Activated CD4-positive, alpha-beta T cell treated with anti-CD3 and anti-CD28 coated beads for 1 hour (primary cell): ENCODE measurements around the gene EZH1.
A peak's percentile ranks its signal among the peaks of the same experiment; 100 is the strongest.
"Not testable (repeated sequence)": the region's sequence is repeated elsewhere in the genome, so short reads cannot be mapped to it uniquely, and the experiment has no call there.

ENCODE experiments used
- DNase-seq: peaks from one replicate; pipeline ENCODE4 v3.0.0-alpha.2; 2020

EZH1 gene

DNA sequence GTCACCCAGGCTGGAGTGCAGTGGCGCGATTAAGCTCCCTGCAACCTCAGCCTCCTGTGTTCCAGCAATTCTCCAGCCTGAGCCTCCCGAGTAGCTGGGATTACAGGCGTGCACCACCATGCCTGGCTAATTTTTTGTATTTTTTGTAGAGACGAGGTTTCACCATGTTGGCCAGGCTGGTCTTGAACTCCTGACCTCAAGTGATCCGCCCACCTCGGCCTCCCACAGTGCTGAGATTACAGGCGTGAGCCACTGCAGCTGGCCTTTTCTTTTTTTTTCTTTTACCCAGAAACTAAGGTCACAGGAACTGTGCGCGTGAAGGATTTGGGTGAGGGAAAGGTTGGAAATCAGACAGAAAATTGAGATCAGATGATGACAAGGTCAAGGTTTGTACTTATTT lies 25.1 kb upstream of the EZH1 start:
- DNase-seq: not testable (repeated sequence)

DNA sequence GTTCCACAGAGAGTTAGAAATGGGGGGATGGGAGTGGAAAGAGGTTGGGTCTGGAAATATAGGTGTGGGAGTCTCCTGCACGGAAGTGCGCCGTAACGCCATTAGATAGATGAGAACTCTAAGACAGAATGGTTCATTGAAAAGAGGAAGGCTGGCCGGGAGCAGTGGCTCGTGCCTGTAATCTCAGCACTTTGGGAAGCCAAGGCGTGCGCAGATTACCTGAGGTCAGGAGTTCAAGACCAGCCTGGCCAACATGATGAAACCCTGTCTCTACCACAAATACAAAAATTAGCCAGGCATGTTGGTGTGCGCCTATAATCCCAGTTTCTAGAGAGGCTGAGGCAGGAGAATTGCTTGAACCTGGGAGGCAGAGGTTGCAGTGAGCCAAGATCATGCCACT lies 23.2 kb upstream of the EZH1 start:
- DNase-seq: not testable (repeated sequence)

DNA sequence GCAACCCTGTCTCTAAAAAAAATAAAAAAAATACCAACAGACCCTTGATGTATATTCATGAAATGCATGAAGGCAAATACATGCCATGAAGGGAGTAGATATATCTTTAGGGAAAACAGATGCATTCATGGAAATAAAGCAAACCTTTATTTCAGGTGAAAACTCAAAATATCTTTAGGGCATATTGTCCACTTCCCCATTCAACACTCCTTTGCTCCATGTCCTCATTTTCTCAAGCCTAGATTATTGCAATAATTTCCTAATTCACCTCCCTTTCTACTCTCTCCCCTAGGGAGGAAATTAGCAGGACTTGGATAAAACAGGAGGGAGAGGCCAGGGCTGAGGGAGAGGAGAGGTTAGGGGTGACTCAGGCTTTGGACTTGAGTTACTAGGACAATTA lies 22.7 kb upstream of the EZH1 start:
- DNase-seq: no peak

DNA sequence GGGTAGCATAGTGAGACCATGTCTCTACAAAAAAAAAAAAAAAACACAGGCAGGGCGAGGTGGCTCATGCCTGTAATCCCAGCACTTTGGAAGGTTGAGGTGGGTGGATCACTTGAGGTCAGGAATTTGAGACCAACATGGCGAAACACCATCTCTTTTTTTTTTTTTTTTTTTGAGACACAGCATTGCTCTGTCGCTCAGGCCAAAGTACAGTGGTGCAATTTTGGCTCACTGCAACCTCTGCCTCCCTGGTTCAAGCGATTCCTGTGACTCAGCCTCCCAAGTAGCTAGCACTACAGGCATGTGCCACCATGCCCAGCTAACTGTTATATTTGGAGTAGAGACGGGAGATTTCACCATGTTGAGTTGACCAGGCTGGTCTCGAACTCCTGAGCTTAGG lies 21.3 kb upstream of the EZH1 start:
- DNase-seq: no peak

DNA sequence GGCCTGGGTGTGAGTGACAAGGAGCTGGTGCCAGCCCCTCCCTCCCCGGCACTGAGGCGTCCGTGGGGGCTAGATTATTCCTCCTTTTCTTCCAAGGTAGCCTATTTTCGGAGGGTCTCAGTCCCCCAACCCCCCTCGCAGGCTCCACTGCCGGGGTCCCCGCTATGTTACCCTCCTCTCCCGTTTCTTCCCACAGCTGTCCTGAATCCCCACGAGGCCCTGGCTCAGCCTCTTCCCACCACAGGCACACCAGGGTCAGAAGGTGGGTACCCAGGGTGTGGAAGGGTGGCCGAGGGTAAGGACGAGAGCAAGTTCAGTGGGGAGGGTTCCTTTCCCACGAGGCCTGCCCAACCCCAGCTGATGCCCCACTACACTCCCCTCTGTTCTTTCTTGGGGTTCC lies 16.8 kb upstream of the EZH1 start:
- no peak for DNase-seq

DNA sequence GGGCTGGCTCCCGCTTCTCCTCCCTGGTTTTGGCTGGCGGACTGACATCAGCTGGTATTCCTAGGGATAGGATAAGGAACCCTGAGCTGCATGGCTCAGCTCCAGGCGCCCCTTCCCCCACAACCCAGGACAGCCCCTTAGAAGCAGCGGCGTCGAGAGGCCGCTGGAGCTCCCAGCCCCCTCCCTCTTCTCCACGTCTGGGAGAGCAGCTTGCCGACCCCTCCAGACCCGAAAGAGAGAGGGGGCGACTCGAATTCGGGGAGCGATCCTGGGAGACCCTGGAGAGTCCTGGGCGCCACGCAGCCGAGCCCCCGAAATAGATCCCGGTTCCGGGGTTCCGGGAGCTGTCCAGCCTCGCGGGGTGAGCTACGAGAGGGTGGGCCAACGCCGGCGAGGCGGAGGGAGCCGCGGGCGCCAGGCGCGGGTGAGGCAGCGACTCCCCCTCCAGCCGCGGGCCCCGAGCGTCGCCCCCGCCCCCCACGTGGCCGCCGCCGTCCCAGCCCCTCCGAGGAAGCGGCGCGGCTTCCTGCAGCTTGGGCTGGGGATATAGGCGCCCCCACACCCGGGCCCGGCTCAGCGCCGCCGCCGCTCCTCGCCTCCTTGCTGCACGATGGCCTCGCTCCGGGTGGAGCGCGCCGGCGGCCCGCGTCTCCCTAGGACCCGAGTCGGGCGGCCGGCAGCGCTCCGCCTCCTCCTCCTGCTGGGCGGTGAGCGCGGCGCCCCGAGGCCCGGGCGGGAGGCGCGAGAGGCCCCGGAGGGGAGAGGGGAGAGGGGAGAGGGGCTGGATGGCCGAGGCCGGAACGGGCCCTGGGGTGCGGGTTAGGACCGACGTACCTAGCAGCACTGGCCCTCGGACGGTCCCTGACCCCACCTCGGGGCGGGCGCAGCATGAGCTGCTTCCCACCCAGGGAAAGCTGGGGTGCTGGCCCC lies 16.1 kb upstream of the EZH1 start, which contains the start of gene RAMP2:
RAMP2 (plus strand) TSS at position 576 of the 930 bp plus-strand sequence; CDS start at position 611, 35 bp downstream.
- DNase-seq: no peak

DNA sequence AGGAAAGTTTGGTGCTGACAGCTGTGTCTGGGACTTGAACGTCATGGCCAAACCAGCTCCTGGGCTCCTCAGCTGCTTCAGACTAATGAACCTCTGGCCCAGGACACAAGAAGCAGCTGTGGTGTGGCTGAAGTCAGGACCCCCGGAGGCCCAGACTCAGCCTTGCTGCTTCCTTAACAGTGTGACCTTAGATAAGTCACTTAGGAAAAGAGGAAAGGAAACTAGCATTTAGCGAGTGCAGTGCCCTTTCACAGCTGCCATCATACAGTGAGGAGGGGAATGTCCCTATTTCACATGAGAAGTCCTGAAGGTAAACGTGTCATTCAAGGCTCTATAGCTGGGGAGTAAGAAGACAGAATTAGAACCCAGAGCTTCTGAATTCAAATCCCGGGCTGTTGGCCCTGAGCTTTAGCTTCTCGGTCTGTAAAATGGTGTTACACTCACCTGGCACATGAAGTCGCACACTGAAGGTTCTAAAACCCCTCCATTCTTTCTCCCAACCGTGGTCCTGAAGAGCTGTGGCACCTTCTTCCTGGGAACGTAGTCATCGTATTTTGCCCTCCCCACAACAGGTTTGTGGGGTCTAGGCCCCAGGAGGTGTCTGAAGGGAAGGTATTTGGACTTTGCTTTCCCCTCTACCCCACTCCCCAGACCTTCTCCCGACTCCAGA lies 15.3 kb upstream of the EZH1 start:
- DNase-seq: no peak

DNA sequence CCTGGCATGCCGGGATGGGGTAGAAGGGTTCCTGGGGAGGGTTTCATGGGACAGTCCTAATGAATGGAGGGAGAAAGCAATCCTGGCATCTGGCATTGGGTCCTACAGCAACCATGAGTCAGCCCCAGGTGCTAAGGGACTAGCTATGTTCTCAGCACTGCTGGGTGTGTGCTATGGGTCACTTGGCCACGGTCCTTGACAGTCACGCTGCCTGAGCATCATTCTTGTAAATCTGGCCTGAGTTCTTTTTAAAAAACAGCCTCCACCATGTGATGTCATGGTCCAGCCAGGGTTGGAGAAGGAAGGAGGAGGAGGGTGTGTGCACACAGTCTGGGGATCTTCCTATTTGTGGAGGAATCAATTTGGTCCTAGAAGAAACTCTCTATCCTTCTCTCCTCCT lies 9.9 kb upstream of the EZH1 start:
- no peak for DNase-seq

DNA sequence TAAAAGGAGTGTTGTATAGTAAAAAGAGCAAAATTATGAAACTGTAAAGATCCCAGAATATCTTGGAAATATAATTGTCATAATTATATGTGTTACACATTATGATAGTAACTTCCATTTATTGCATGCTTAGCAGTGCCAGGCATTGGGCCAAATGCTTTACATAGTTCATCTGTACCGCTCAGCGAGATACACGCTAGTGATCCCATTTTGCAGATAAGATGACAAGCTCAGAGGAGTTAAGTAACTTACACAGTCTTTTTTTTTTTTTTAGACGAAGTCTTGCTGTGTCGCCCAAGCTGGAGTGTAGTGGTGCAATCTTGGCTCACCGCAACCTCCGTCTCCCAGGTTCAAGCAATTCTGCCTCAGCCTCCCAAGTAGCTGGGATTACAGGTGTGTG lies 6.8 kb upstream of the EZH1 start:
- no peak for DNase-seq

DNA sequence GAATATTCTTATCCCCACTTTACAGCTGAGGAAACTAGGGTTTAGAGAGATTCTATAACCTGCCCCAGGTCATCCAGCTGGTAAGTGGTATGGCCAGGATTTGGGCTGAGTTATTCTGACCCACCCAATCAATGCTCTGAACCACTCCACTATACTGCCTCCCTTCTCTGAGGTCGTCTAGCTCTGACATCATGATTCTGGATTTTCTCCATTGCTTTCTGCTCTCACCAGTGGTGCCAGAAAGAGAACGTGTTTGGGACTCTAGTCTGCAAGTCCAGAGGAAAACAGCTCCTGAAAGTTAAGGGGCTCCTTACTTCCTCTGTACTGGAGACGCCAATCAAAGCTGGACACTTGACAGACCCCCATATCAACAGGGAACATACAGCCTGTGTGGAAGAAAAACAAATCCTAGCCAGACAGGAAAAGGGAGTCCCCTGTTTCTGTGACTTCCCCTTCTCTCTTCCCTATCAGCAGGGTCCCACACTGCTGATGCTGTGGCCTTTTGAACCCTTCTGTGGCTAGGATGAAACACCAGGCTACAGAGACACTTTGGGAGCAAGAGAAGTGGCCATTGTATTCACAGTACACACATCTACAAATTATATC lies 6.0 kb upstream of the EZH1 start:
- no peak for DNase-seq

DNA sequence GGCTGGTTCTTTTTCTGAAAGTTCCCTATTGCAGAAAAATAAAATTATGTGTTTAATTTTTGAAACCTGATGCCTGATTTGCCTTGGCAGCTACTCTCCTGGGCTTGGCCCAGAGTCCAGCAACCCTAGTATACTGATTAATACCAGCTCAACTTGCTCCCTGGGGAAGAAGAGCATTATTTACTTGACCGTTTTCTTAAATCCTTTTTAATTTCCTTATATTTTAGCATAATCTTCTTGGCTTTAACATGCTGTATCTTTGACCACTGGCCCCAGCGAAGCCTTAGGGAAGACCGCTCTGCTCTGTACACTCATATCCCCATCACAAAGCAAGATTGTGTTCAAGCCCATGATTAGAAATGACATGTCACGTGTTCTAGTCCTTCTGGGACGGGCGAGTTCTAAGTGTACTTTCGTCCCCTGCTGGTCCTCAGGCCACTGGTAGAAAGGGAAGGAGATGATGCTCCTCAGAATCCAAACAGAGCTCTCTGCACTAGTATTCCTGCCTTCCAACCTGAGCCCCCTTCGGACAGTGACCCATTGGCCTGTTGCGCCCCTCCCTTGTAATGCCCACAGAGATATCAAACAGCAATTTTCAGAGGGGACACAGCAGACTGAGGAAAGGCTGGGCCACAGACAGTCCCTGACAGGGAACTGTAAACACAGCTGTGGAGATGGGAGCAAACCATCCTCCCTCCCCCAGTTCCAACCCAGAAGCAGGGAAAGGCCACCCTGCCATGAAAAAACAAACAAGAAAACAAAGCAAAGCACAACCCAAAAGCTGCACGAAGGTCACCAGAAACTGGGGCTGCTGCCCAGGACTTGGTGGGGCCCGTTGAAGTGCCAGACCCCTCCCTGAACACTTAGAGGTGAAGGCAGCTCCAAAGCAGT lies 4.3 kb upstream of the EZH1 start:
- DNase-seq: no peak

DNA sequence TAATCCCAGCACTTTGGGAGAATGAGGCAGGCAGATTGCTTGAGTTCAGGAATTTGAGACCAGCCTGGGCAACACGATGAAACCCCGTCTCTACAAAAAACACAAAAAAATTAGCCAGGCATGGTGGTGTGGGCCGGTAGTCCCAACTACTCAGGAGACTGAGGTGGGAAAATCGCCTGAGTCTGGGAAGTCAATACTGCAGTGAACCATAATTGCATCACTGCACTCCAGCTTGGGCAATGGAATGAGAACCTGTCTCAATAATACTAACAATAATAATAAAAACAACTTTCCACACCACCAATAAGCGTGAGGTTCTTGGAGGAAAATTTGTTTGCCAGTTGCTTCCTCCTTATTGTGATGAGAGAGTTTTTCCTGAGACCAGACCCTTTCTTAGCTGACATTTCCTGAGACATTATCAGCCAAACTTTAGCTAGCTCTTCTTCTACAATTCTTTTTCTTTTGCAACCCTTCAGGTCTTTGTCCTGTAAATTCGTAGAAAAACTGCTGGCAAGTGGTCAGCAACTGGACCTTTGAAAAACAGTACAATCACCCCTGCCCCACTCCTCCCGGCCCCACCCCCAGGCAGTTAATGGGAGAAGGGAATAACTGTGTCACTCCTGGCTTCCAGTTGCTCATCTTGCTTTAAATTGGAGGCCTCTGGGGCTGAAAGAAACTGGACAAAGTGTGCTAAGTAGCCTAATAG lies 3.5 kb upstream of the EZH1 start:
- DNase-seq: no peak

DNA sequence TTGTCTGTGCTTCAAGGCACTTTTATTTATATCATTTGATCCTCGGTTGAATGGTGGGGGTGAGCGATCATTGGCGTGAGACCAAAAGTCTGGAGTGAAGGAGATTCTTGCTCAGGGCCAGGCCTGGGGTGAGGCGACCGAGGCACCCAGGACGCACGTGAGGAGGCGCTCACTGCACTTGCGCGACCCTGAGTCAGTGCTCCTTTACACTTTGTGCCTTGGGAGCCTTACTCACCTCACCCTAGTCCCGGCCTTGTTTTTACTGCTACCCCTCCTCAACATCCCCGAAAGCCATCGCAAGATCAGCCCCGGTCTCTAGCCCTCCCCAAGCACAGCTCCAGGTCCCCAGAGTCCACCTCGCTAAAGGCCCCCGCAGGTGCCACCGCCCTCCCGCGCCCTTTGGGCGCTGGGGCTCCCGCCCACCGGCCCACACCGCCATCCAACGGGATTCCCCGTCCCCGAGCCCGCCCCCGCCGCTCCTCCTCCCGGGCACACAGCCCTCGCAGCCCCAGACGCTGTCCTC lies 496 bp downstream of the EZH1 start:
- peak; percentile 34 for DNase-seq

DNA sequence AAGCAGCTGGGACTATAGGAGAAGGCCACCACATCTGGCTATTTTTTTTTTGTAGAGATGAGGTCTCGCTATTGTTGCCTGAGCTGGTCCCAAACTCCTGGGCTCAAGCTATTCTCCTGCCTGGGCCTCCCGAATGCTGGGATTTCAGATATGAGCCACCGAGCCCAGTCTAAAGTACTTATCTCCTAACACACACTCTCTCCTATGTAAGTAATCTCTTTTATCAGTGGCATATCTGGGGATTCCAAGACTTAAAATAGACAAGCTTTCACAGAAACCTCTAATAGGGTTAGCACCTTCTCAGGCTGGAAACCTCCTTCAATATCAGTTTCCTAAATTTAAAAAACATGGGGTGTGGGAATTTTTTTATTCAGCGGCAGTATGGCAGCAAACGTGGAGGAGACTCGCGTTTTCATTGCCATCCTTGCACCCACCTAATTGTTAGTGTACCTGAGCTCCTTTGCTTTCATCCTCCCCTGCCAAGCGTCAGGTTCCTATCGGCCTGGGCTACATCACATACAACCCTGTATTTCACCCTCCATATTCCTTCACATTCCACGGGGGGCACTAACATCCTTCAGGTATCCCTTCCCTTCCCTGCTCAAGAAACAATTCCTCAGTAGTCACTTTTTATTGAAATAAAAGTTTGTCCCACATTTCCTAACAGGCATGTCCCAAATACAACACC lies 1.1 kb downstream of the EZH1 start:
- DNase-seq: no peak

DNA sequence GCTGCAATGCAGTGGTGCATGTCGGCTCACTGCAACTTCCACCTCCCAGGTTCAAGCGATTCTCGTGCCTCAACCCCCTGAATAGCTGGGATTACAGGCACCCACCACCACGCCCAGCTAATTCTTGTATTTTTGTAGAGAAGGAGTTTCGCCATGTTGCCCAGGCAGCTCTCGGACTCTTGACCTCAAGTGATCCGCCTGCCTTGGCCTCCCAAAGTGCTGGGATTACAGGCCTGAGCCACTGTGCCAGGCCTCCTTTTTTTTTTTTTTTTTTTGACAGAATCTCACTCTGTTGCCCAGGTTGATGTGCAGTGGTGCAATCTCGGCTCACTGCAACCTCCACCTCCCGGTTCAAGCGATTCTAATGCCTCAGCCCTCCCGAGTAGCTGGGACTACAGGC lies 1.9 kb downstream of the EZH1 start:
- not testable (repeated sequence) for DNase-seq

DNA sequence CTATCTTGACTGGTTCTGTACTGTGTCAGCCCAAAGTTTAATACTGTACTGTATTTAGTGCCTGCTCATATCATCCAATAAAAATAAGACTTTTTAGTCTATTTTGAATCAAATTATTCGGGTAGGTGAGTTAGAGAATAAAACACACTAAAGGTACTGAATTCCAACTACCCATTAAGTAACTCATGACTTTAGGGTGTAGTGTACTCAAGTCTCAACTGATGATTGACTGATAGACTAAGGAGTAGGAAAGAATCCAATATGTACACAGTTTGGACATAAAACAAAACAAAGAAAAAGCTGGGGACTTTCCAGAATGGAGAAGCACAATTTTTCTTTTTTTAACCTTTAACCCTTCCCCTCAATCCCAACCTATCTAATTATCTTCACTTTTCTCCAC lies 4.1 kb downstream of the EZH1 start:
- no peak for DNase-seq

DNA sequence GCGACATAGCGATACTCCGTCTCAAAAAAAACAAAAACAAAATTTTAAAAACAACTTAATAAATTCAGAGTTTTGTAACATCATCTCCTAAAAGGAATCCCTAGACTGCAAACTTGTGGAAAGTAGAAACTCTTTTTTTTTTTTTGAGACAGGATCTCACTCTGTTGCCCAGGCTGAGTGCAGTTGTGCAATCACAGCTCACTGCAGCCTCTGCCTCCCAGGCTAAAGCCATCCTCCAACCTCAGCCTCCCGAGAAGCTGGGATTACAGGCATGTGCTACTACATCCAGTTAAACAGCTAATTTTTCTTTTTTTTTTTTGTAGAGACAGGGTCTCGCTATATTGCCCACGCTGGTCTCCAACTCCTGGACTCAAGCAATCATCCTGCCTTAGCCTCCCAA lies 19.7 kb downstream of the EZH1 start:
- DNase-seq: no peak

DNA sequence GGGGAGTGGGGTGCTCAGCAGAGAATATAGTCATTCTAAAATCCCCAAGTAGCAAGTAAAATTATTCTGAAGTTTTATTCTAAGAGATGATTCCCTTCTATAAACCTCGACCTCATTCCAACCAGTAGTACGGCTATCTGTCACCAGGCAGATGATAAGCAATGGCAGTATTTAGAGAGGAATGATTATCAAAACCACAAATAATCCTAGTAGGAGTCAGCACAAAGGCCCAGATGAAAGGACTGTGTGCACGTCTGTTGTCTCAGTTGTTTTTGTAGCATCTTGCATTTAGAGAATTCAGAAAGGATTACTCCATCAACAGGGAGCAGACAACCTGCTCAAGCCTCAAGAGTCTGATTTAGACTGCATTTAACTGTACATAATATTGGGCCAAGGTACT lies 21.2 kb downstream of the EZH1 start:
- no peak for DNase-seq

DNA sequence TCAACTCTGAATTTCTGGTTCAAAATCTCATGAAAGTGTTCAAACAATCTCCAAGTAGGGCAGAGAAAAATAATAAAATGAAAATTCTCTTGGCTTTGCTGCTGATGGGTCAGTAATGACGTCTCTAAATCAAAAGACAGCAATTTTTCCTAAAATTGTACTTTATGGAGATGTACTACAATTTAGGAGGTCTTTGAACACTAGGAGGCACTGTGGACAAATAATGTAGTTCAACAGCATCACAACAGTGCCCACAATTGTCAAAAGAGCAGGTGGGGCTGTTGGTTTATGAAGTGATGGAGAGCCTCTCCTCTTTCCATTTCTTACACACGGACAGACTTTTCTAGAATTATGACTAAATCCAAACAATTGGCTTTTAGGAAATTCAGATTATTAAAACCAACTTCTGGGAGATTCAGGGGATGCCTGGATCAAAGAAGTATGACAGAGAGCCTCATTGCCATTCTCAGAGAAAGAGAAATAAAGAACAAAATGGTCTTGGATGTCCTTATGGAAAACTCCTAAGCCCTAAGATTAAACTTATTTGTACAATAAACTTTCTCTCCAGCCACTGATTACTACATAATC lies 23.8 kb downstream of the EZH1 start:
- DNase-seq: no peak

DNA sequence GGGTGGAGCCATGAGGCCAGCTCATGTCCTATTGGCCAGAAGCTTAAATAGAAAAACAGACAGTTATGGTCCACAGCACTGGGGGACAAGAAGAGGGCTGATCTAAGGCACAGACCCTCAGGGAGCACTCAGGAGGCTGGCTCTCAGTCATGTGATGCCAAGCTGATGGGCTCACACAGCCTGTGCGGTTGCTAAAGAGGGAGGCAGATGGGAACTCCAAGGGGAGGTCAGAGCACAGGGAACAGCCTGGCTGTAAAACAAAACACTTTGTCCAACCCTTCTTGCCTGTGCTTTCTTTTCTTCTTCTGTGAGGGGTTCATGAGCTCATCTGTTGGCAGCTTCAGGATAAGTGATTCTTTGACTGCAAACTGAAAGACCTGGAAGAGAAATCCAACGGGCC lies 35.3 kb downstream of the EZH1 start:
- no peak for DNase-seq

DNA sequence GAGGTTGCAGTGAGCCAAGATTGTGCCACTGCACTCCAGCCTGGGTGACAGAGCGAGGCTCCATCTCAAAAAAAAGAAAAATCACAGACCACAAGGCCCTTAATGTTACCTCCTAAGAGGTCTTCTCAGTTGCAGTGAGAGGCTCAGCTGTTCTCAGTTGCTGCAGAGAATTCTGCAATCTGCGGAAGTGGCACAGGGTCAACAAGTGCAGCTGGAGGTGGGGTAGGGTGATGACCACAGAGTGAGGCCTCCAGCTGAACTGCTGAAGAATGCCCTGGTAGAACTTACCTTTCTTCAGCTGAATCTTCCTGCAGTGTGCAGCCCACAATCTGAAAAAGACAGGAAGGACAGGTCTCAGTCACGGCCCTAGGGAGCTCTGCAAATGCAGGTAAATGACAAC lies 36.3 kb downstream of the EZH1 start:
- DNase-seq: no peak
